Activated naive CD4-positive, alpha-beta T cell treated with anti-CD3 and anti-CD28 coated beads, Interleukin-2, amount 10 ng/mL, durations not matched to agents 7 days and 5 days (primary cell): ENCODE results near the gene ARMC2.
"Not testable (repeated sequence)": the region's sequence is repeated elsewhere in the genome, so short reads cannot be mapped to it uniquely, and the experiment has no call there.

ENCODE experiments used
- CTCF ChIA-PET: fragments of 350-600 bp; sonication (Branson Sonifier 250); formaldehyde crosslinking; loops from one replicate; lab custom pipeline; 2021; ENCODE audit warnings: antibody characterized with exemption; lab: Charles Lee
- DNase-seq: peaks from one replicate; pipeline ENCODE4 v3.0.0-alpha.2; 2020
- H3K27ac Mint-ChIP-seq: one replicate; pipeline ENCODE4 v1.8.0; 2021; ENCODE audit warnings: mild to moderate bottlenecking, moderate library complexity, mixed read lengths
- H3K27me3 Mint-ChIP-seq: one replicate; pipeline ENCODE4 v1.8.0; 2021; ENCODE audit warnings: mild to moderate bottlenecking, mixed read lengths
- H3K36me3 Mint-ChIP-seq: one replicate; pipeline ENCODE4 v1.8.0; 2021; ENCODE audit warnings: mixed read lengths
- H3K4me1 Mint-ChIP-seq: one replicate; pipeline ENCODE4 v1.8.0; 2021; ENCODE audit warnings: mixed read lengths
- H3K4me3 Mint-ChIP-seq: one replicate; pipeline ENCODE4 v1.8.0; 2021; ENCODE audit warnings: mild to moderate bottlenecking, moderate library complexity, mixed read lengths
- H3K9me3 Mint-ChIP-seq: one replicate; pipeline ENCODE4 v1.8.0; 2021; ENCODE audit warnings: mixed read lengths

ARMC2 gene

GRCh38 chr6:108839083-108839642, 9.1 kb upstream of the ARMC2 start:
- DNase-seq: no peak
- Mint-ChIP-seq H3K27ac (no peak overlapping the region), H3K9me3 (no peaks in the 10 kb centered on the region), H3K36me3 (no peaks in the 10 kb centered on the region), H3K27me3 (peaks cover 60% of the 10 kb centered on the region), H3K4me1 (peaks cover 29% of the 10 kb centered on the region), H3K4me3 (no peak overlapping the region)
- CTCF ChIA-PET: interaction anchor here (0.7 to 2.6 kb wide), 3 partner anchors 63 to 234 kb away, joined by 3 to 6 read pairs (median 3); no protein-coding TSS in a partner anchor

- DNase-seq: no peak
- H3K4me3 Mint-ChIP-seq: no peak overlapping the region
- no peak overlapping the region for H3K27ac Mint-ChIP-seq
- no peaks in the 10 kb centered on the region for H3K9me3 Mint-ChIP-seq
- peaks cover 56% of the 10 kb centered on the region for H3K27me3 Mint-ChIP-seq
- H3K4me1 Mint-ChIP-seq: peaks cover 25% of the 10 kb centered on the region
- CTCF ChIA-PET: interaction anchor here (1.1 kb wide), 1 partner anchor 52 kb away, joined by 5 read pairs; no protein-coding TSS in a partner anchor
- H3K36me3 Mint-ChIP-seq: no peaks in the 10 kb centered on the region
Observed at GRCh38 chr6:108840919-108841318, 7.3 kb upstream of the ARMC2 start.

- Mint-ChIP-seq H3K36me3 (no peaks in the 10 kb centered on the region), H3K4me3 (no peak overlapping the region), H3K27ac (no peak overlapping the region), H3K27me3 (peaks cover 59% of the 10 kb centered on the region), H3K4me1 (peaks cover 25% of the 10 kb centered on the region), H3K9me3 (no peaks in the 10 kb centered on the region)
- CTCF ChIA-PET: interaction anchor here (1.1 kb wide), 1 partner anchor 51 kb away, joined by 5 read pairs; no protein-coding TSS in a partner anchor
- no peak for DNase-seq
Observed at GRCh38 chr6:108841377-108841855, 6.8 kb upstream of the ARMC2 start.

GRCh38 chr6:108844135-108844534, 4.1 kb upstream of the ARMC2 start:
- no peak for DNase-seq
- CTCF ChIA-PET: no interaction called here
- Mint-ChIP-seq H3K27me3 (peaks cover 50% of the 10 kb centered on the region), H3K36me3 (no peaks in the 10 kb centered on the region), H3K4me1 (peaks cover 15% of the 10 kb centered on the region), H3K27ac (no peak overlapping the region), H3K4me3 (no peak overlapping the region), H3K9me3 (no peaks in the 10 kb centered on the region)

DNA sequence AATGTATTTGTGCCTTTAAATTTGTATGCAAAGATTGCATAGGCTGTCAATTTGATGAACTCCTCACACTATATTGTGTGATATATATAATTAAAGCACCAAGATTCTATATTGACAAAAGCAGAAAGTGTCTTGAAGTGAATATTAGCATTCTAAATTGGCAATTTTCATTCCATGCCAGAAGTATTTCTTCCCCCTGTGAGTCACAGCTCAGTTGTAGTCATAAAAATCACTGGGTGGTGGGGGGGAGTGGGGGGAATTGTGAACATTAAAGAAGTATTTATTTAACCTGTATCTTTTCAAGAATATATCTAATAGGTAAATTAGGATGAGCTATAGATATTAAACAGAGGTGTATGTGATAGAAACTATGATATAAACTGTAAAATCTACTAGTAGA, 3.1 kb upstream of the ARMC2 start:
- no peak overlapping the region for H3K27ac Mint-ChIP-seq
- peaks cover 16% of the 10 kb centered on the region for H3K4me1 Mint-ChIP-seq
- no peaks in the 10 kb centered on the region for H3K9me3 Mint-ChIP-seq
- CTCF ChIA-PET: interaction anchor here (0.6 to 1.4 kb wide), 4 partner anchors 9 to 302 kb away, joined by 3 to 5 read pairs (median 4); no protein-coding TSS in a partner anchor
- H3K4me3 Mint-ChIP-seq: no peak overlapping the region
- H3K27me3 Mint-ChIP-seq: peaks cover 43% of the 10 kb centered on the region
- no peak for DNase-seq
- no peaks in the 10 kb centered on the region for H3K36me3 Mint-ChIP-seq

DNA sequence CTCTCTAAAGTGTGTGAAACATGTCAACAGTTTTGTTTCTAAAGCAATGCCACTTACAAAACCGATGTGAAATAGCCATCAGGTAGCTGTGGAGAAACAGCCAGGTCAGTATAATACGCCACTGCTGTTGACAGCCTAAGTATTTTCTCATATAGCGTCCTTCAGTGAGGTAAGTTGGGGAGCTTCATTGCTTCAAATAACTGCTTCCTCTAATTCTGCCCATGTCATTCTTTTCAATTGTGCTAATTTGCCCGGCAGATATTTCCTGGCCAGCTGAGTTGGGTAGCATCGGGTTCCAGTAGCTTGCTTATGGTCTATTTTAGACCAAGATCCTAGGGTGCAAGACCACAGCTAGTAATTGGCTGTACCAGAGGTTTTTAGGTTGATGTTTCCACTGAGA, 2.1 kb upstream of the ARMC2 start:
- H3K4me3 Mint-ChIP-seq: no peak overlapping the region
- peaks cover 24% of the 10 kb centered on the region for H3K4me1 Mint-ChIP-seq
- no peak for DNase-seq
- no peaks in the 10 kb centered on the region for H3K9me3 Mint-ChIP-seq
- CTCF ChIA-PET: interaction anchor here (1.2 to 1.4 kb wide), 3 partner anchors 8 to 37 kb away, joined by 3 to 5 read pairs (median 3); no protein-coding TSS in a partner anchor
- H3K36me3 Mint-ChIP-seq: peaks cover under 1% of the 10 kb centered on the region
- no peak overlapping the region for H3K27ac Mint-ChIP-seq
- peaks cover 43% of the 10 kb centered on the region for H3K27me3 Mint-ChIP-seq

GRCh38 chr6:108846628-108847027, 1.6 kb upstream of the ARMC2 start:
- DNase-seq: no peak
- peaks cover 26% of the 10 kb centered on the region for H3K4me1 Mint-ChIP-seq
- peaks cover 3% of the 10 kb centered on the region for H3K36me3 Mint-ChIP-seq
- H3K27me3 Mint-ChIP-seq: peaks cover 39% of the 10 kb centered on the region
- no peak overlapping the region for H3K4me3 Mint-ChIP-seq
- H3K27ac Mint-ChIP-seq: no peak overlapping the region
- no peaks in the 10 kb centered on the region for H3K9me3 Mint-ChIP-seq
- CTCF ChIA-PET: interaction anchor here (1.3 to 1.5 kb wide), 2 partner anchors 9 to 75 kb away, joined by 3 read pairs; no protein-coding TSS in a partner anchor

DNA sequence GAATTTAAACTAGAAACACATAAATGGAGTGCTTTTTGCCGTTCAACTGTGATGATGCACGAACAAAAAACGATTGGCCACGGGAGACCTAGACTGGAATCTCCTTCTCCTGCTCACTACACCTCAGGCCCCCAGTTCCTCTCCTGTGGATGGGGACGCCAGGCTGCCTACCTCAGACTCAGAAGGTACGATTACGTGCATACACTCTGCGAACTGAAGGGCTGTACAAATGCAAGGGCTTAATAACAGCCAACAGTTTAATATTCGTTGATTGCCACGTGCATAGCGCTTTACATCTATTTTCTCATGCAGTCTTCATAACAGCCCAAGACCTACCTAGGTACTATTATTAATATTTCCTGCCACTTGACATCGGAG, 495 bp upstream of the ARMC2 start:
- H3K4me1 Mint-ChIP-seq: peaks cover 26% of the 10 kb centered on the region
- H3K9me3 Mint-ChIP-seq: no peaks in the 10 kb centered on the region
- DNase-seq: no peak
- CTCF ChIA-PET: interaction anchor here (0.6 to 2.3 kb wide), 7 partner anchors 10 to 306 kb away, joined by 3 to 6 read pairs (median 4); no protein-coding TSS in a partner anchor
- H3K36me3 Mint-ChIP-seq: peaks cover 3% of the 10 kb centered on the region
- peak overlapping the region; percentile 83 for H3K4me3 Mint-ChIP-seq
- peaks cover 31% of the 10 kb centered on the region for H3K27me3 Mint-ChIP-seq
- peak overlapping the region; percentile 8 for H3K27ac Mint-ChIP-seq

DNA sequence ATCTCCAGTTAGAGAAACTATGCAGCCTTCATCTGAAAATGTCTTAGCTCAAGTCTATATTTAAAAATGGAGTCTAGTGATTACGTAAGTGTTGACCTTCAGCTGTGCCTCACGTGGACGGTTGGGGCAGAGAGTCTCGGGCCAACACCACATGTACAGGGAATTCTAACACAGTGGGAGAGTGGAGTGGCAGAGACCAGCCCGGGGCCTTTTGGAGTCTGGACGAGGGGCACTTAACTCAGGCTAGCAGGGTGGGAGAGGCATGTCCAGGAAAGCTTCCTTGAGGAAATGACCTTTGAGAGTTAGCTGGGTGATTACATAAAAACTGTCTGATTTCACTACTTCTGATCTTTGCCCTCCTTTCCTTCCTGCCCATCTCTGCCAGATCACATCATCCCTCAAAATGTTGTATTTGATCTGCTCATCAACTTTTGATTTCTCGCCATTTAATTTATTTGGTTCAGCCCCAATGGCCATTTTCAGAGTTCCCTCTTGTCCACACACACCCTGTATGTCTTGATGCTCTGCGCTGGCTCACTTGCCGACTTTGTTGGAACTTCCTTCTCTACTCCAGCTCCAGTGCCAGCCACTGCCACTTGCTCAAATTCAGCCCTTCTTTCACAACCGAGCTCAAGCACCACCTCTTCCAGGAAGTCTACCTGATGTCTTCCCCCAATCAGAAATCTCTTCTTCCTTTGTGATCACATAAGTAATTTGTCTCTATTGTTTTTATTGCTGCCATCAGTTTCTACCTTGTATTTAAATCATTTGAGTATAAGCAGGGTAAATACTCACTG, 2.6 kb downstream of the ARMC2 start:
- no peak overlapping the region for H3K27ac Mint-ChIP-seq
- CTCF ChIA-PET: interaction anchor here (1.1 kb wide), 1 partner anchor 42 kb away, joined by 4 read pairs; no protein-coding TSS in a partner anchor
- peaks cover 18% of the 10 kb centered on the region for H3K27me3 Mint-ChIP-seq
- H3K4me1 Mint-ChIP-seq: peaks cover 26% of the 10 kb centered on the region
- DNase-seq: no peak
- no peaks in the 10 kb centered on the region for H3K9me3 Mint-ChIP-seq
- peaks cover 19% of the 10 kb centered on the region for H3K36me3 Mint-ChIP-seq
- no peak overlapping the region for H3K4me3 Mint-ChIP-seq

DNA sequence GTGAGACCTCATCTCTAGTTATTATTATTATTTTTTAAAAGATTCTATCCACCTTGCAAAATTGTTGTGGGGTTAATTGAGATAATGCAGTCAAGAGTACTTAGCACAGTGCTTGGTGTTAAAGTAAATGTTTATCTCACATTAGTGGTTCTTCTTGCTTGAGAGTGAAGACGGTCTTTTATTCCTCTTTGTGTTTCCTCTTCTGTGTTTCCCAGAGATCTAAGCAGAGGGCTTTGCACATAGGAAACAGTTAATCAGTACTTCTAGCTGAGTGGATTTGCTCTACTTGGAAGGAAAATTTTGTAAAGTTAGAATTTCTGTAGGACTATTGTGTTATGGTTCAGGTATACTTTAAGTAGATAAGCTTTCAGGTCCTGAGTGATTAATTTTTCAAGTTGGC, 3.5 kb downstream of the ARMC2 start:
- Mint-ChIP-seq H3K36me3 (peaks cover 27% of the 10 kb centered on the region), H3K4me3 (no peak overlapping the region), H3K27ac (no peak overlapping the region), H3K9me3 (peaks cover 1% of the 10 kb centered on the region), H3K4me1 (peaks cover 26% of the 10 kb centered on the region), H3K27me3 (peaks cover 12% of the 10 kb centered on the region)
- no peak for DNase-seq
- CTCF ChIA-PET: interaction anchor here (1.1 kb wide), 1 partner anchor 41 kb away, joined by 4 read pairs; no protein-coding TSS in a partner anchor

DNA sequence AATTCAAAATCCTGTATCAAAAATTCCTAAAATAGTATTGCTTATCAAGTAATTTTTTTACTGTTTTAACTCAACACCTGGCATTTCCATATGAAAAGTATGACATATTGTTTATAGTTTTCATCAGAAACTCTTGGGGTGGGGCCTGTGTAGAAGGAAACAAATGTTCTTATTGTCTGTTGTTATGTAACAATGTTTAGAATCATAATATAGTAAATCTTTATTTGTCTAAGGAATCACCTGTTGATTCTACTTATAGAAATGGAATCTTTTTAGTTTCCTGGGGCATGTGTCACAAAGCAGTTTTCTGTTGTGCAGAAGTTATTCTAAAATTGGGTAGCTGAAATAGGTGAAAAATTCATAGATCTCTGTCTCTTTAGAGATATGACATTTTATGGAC, 4.9 kb downstream of the ARMC2 start:
- H3K27me3 Mint-ChIP-seq: peaks cover 10% of the 10 kb centered on the region
- H3K4me3 Mint-ChIP-seq: no peak overlapping the region
- CTCF ChIA-PET: no interaction called here
- no peak for DNase-seq
- H3K36me3 Mint-ChIP-seq: peaks cover 37% of the 10 kb centered on the region
- H3K9me3 Mint-ChIP-seq: peaks cover 10% of the 10 kb centered on the region
- H3K4me1 Mint-ChIP-seq: peaks cover 18% of the 10 kb centered on the region
- no peak overlapping the region for H3K27ac Mint-ChIP-seq

GRCh38 chr6:108862479-108863191, 14.4 kb downstream of the ARMC2 start:
- no peak overlapping the region for H3K4me3 Mint-ChIP-seq
- H3K9me3 Mint-ChIP-seq: peaks cover 2% of the 10 kb centered on the region
- peak overlapping the region; percentile 34 for H3K27ac Mint-ChIP-seq
- peaks cover 33% of the 10 kb centered on the region for H3K36me3 Mint-ChIP-seq
- DNase-seq: no peak
- no peaks in the 10 kb centered on the region for H3K27me3 Mint-ChIP-seq
- CTCF ChIA-PET: interaction anchor here (0.7 to 1.0 kb wide), 2 partner anchors 13 to 27 kb away, joined by 3 read pairs; no protein-coding TSS in a partner anchor
- H3K4me1 Mint-ChIP-seq: peaks cover 31% of the 10 kb centered on the region

GRCh38 chr6:108865751-108866286, 17.6 kb downstream of the ARMC2 start:
- CTCF ChIA-PET: interaction anchor here (1.1 to 1.8 kb wide), 4 partner anchors 28 to 323 kb away, joined by 3 to 12 read pairs (median 5); no protein-coding TSS in a partner anchor
- Mint-ChIP-seq H3K36me3 (peaks cover 37% of the 10 kb centered on the region), H3K27ac (peak overlapping the region; percentile 87), H3K4me3 (peak overlapping the region; percentile 32), H3K4me1 (peaks cover 38% of the 10 kb centered on the region)
- DNase-seq: peak; percentile 52
- not testable (repeated sequence) for H3K27me3 Mint-ChIP-seq, H3K9me3 Mint-ChIP-seq
